Ovary (tissue), 9 donors: ENCODE results near the gene APBA1. TPM values are rescaled to one million over a fixed set of nuclear protein-coding genes. Genes with fewer than 3 reads are reported as not detected.

Experiments used
- DNase-seq, 5 donors: peaks; one replicate each; pipeline ENCODE4 v3.0.0-alpha.2; 2019 to 2020
- H3K27ac ChIP-seq, 2 donors: fragments of 200-600 bp; one replicate each; pipeline versions ENCODE4 v1.5.1 to v1.8.0; 2019 to 2022
- H3K27me3 ChIP-seq: fragments of 200-600 bp; one replicate; pipeline ENCODE4 v1.8.0; 2022
- H3K36me3 ChIP-seq: fragments of 200-600 bp; sonication (generic); one replicate; pipeline ENCODE4 v1.5.1; 2019
- H3K4me1 ChIP-seq: one replicate; pipeline ENCODE4 v1.8.1; 2013; ENCODE audit warnings: mild to moderate bottlenecking, moderate library complexity; ENCODE audit not compliant: insufficient read depth
- H3K4me3 ChIP-seq: fragments of 200-600 bp; sonication (generic); one replicate; pipeline ENCODE4 v1.5.1; 2017
- H3K9me3 ChIP-seq, 2 donors: fragments of 200-600 bp in 1 of 2; sonication (generic) in 1 of 2; one replicate each; pipeline versions ENCODE4 v1.5.1 to v1.8.1; 2013 to 2019; ENCODE audit warnings: mild to moderate bottlenecking in 1 of 2, moderate library complexity in 1 of 2
- EP300 ChIP-seq: sonication (generic); formaldehyde crosslinking; IDR thresholded peaks from one replicate; pipeline ENCODE4 v1.6.1; 2017; ENCODE audit warnings: antibody characterized with exemption
- POLR2A ChIP-seq: fragments of 450-650 bp; IDR thresholded peaks from one replicate; pipeline ENCODE4 v1.6.1; 2017; ENCODE audit warnings: antibody characterized with exemption, mild to moderate bottlenecking, moderate library complexity
- WGBS, 3 donors: extraction: QIAGEN DNeasy Blood & Tissue Kit in 1 of 3; methylation state at CpG; one replicate each; pipeline versions ENCODE4 v1.1.5 to v1.1.7; 2013 to 2017; 5-methylcytosine and 5-hydroxymethylcytosine counted together
- intact Hi-C, 4 donors: fragments of 100-400 bp; cut with DNase I; formaldehyde crosslinking; loops; one replicate each; pipeline versions ENCODE4 v1.11.0 to v1.15.1; 2022 to 2023
- polyA plus RNA-seq, 2 donors: library from polyadenylated mRNA; stranded (reverse); fragments of 200-250 nt in 1 of 2; fragments of 350-450 nt in 1 of 2; fragmentation: Illumina TruSeq in 1 of 2; extraction: RNeasy Lipid Tissue Mini Kit (QIAGEN cat#74804) in 1 of 2; gene quantifications; one replicate each; pipeline ENCODE4 v1.2.3, GENCODE V29; 2013 to 2014
- total RNA-seq, 7 donors: library from RNA; depleted of rRNA in 2 of 7; stranded (reverse); fragments of >200 nt in 2 of 7; fragmentation: NEBNext Ultra II Directional in 3 of 7; extraction: Animal tissue kit (Norgen Biotek cat#: 25700) in 3 of 7; gene quantifications; one replicate each; pipeline versions ENCODE4 v1.1.0 to v1.2.4, GENCODE V29; 2016 to 2023
- TF ChIP-seq, protein P1 (sequence below), 3 donors: fragments of 450-650 bp in 2 of 3; fragments of 200-600 bp in 1 of 3; IDR thresholded peaks; one replicate each; pipeline versions ENCODE4 v1.5.1 to v1.8.0; 2016 to 2022; ENCODE audit warnings: antibody characterized with exemption in 3 of 3, mild to moderate bottlenecking in 1 of 3
- donor health status: DM: no; HTN: no; CAD: no; lungs with moderate emphysema.
- donor health status: DM: no; HTN: no; CAD: no.
- donor health status: Bipolar disorder and iron deficiency.
- donor health status: DM: yes; HTN: yes; CAD: no.
- donor health status: DM: no; HTN: no; CAD: no.
- donor health status: DM: yes; HTN: yes; CAD: no.

APBA1 gene
- total and polyA plus RNA-seq, 9 donors, result 2.8 to 17.6 (median 12.9) TPM

DNA sequence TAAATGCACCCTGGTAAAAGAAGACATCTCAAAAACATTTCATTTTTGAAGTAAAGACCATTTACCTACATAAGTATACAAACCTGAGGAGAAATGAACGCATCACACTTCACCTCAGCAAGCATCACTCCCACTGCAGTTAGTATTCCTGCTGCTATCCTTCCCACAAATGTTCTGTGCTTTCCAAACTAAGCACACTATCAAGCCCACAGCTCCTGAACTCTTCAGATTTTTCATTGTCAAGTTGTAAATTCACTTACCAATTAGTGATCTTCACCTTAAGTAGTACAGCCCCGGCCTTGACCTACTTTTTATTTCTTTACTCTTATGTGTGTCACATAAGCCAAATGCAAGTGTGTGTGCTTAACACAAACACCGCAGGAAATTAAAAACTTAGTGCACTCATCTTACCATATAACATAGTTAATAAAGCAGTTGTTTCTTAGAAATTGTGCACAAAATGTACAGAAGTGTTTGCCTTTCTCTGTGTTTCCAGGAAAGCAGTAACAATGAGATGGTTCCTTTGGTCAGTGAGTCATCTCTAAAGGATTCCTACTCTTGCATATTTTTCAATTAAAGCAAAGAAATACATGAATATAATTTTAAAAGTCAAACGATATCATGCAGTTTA, 169.4 kb downstream of the APBA1 start:
- no peaks in the 10 kb centered on the region for H3K27me3 ChIP-seq
- H3K9me3 ChIP-seq, result no peaks in the 10 kb centered on the region
- TF ChIP-seq, protein P1, sequence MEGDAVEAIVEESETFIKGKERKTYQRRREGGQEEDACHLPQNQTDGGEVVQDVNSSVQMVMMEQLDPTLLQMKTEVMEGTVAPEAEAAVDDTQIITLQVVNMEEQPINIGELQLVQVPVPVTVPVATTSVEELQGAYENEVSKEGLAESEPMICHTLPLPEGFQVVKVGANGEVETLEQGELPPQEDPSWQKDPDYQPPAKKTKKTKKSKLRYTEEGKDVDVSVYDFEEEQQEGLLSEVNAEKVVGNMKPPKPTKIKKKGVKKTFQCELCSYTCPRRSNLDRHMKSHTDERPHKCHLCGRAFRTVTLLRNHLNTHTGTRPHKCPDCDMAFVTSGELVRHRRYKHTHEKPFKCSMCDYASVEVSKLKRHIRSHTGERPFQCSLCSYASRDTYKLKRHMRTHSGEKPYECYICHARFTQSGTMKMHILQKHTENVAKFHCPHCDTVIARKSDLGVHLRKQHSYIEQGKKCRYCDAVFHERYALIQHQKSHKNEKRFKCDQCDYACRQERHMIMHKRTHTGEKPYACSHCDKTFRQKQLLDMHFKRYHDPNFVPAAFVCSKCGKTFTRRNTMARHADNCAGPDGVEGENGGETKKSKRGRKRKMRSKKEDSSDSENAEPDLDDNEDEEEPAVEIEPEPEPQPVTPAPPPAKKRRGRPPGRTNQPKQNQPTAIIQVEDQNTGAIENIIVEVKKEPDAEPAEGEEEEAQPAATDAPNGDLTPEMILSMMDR (IDR thresholded peaks at IDR 0.05), result no peak
- no peak for TF ChIP-seq POLR2A
- TF ChIP-seq EP300, result no peak
- H3K36me3 ChIP-seq, result no peaks in the 10 kb centered on the region
- H3K27ac ChIP-seq, result no peak overlapping the region
- H3K4me3 ChIP-seq, result no peak overlapping the region
- intact Hi-C loops, result no loop called here
- H3K4me1 ChIP-seq, result peaks cover 9% of the 10 kb centered on the region
- 33 to 40% (median 40%) methylated on average over 4 of the region's 4 CpGs for WGBS, 3 donors
- DNase-seq, result no peak

DNA sequence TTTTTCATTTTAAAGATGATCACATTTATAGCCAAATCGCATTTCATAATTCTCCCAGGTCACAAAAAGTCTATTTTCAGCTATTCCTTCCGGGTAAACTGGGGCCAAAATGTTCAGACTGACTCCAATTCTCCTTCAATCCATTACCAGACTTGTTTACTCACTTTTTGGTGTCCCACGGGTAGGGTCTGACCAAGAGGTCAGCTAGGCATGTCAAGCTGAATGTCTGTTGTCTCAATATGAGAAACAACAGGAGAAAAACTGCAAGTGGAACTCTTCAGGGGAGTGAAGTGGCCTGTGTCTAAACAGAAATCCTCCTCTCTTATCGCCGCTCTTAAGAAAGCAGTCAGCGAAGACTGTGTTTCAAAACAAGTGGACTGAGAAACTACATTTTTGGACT, 171.3 kb downstream of the APBA1 start:
- no peaks in the 10 kb centered on the region for H3K9me3 ChIP-seq
- H3K4me3 ChIP-seq, result no peak overlapping the region
- WGBS, 3 donors, result 39 to 53% (median 39%) methylated on average over 6 of the region's 6 CpGs
- no peaks in the 10 kb centered on the region for H3K36me3 ChIP-seq
- intact Hi-C loops, result no loop called here
- H3K27ac ChIP-seq, result no peak overlapping the region
- TF ChIP-seq POLR2A (no peak), EP300 (no peak)
- TF ChIP-seq, protein P1 (IDR thresholded peaks at IDR 0.05), result no peak
- no peaks in the 10 kb centered on the region for H3K27me3 ChIP-seq
- DNase-seq, result no peak
- peaks cover 9% of the 10 kb centered on the region for H3K4me1 ChIP-seq

DNA sequence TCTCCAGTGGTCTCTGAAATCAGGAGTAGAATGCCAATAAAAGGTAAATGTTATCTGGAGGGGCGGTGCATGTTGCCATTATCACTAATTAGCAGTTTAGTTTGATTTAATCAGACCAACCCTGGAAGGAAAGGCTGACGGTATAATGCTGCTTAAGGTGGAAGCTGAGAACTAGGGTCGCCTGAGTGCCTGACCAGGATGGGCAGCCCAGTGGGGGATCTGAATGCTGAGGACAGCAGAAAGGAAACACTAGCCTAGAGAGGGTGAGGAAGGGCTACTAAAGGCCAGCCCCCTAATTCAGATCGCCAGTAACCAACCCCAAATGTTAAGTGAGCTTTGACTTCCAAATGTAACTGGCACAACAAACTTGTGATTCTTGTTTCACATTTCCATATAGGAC, 172.2 kb downstream of the APBA1 start:
- no peaks in the 10 kb centered on the region for H3K27me3 ChIP-seq
- no peaks in the 10 kb centered on the region for H3K9me3 ChIP-seq
- 87 to 90% (median 88%) methylated on average over 4 of the region's 4 CpGs for WGBS, 3 donors
- TF ChIP-seq EP300, result no peak
- no peak for TF ChIP-seq POLR2A
- TF ChIP-seq, protein P1 (IDR thresholded peaks at IDR 0.05), result no peak
- no peak overlapping the region for H3K27ac ChIP-seq
- DNase-seq, result no peak
- no peaks in the 10 kb centered on the region for H3K36me3 ChIP-seq
- H3K4me1 ChIP-seq, result peaks cover 9% of the 10 kb centered on the region
- no peak overlapping the region for H3K4me3 ChIP-seq
- intact Hi-C loops, result no loop called here

DNA sequence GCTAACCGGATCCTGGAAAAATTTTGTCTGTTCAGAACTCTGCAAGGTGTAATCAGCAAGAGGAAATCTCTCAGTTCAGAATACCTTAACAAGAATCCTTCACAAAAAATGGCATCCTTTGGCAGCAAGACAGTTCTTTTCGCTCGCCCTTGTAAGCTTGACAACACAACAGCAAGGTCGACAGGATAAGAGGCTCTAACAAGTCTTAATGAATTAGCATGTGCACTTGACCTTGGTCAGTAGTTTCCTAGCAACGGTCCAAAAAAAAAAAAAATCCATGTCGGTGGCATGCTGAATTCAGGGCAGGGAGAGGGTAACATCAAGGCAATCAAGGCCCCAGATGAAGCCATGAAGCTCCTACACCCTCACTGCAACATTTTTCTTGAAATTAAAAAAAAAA, 172.8 kb downstream of the APBA1 start:
- no peaks in the 10 kb centered on the region for H3K36me3 ChIP-seq
- intact Hi-C loops, result no loop called here
- H3K27ac ChIP-seq, result no peak overlapping the region

More for the DNA sequence above, 172.8 kb downstream of the APBA1 start:
- Histone ChIP-seq H3K4me1 (peaks cover 9% of the 10 kb centered on the region), H3K4me3 (no peak overlapping the region), H3K9me3 (no peaks in the 10 kb centered on the region), H3K27me3 (no peaks in the 10 kb centered on the region)
- TF ChIP-seq, protein P1 (IDR thresholded peaks at IDR 0.05), result no peak
- no peak for TF ChIP-seq EP300
- TF ChIP-seq POLR2A, result no peak
- no peak for DNase-seq
- WGBS, 3 donors, result 37 to 51% (median 48%) methylated on average over 6 of the region's 6 CpGs
